Ectodermal cell (in vitro differentiated cells): ENCODE measurements around the gene ROBO4. TPM values are rescaled to one million over a fixed set of nuclear protein-coding genes. Genes with fewer than 3 reads are reported as not detected.
A peak's percentile ranks its signal among the peaks of the same experiment; 100 is the strongest.

Experiments
- H3K27ac ChIP-seq: 2 replicates; pipeline ENCODE4 v1.7.0; 2013; ENCODE audit warnings: mild to moderate bottlenecking, low read depth, low read length; ENCODE audit not compliant: insufficient read depth, poor library complexity, severe bottlenecking
- H3K27me3 ChIP-seq: 2 replicates; pipeline ENCODE4 v1.7.0; 2013; ENCODE audit warnings: mild to moderate bottlenecking, low read length; ENCODE audit not compliant: insufficient read depth, control insufficient read depth, poor library complexity, severe bottlenecking
- H3K36me3 ChIP-seq: one replicate; pipeline ENCODE4 v1.7.0; 2013; ENCODE audit warnings: low read length; ENCODE audit not compliant: control insufficient read depth, insufficient read depth
- H3K4me1 ChIP-seq: one replicate; pipeline ENCODE4 v1.7.0; 2013; ENCODE audit warnings: low read length; ENCODE audit not compliant: control insufficient read depth, insufficient read depth
- H3K4me3 ChIP-seq: 2 replicates; pipeline ENCODE4 v1.7.0; 2013; ENCODE audit warnings: low read depth, low read length, control low read depth; ENCODE audit not compliant: insufficient read depth
- H3K9me3 ChIP-seq: 2 replicates; pipeline ENCODE4 v1.7.0; 2013; ENCODE audit warnings: mild to moderate bottlenecking, low read length, moderate library complexity; ENCODE audit not compliant: control insufficient read depth
- WGBS, 2 experiments: methylation state at CpG; one replicate each; pipeline ENCODE4 v1.1.7; 2013; ENCODE audit warnings: missing lambda C conversion rate in 2 of 2; 5-methylcytosine and 5-hydroxymethylcytosine counted together
- polyA plus RNA-seq, 4 experiments: library from polyadenylated mRNA; stranded (reverse); fragments of 50-300 nt; gene quantifications; one replicate each; pipeline ENCODE4 v1.2.3, GENCODE V29; 2013

Gene ROBO4
- not detected for polyA plus RNA-seq (2013, experiment 1 of 4)
- 0.20 TPM for polyA plus RNA-seq (2013, experiment 2 of 4)
- polyA plus RNA-seq (2013, experiment 3 of 4): not detected
- polyA plus RNA-seq (2013, experiment 4 of 4): not detected

DNA sequence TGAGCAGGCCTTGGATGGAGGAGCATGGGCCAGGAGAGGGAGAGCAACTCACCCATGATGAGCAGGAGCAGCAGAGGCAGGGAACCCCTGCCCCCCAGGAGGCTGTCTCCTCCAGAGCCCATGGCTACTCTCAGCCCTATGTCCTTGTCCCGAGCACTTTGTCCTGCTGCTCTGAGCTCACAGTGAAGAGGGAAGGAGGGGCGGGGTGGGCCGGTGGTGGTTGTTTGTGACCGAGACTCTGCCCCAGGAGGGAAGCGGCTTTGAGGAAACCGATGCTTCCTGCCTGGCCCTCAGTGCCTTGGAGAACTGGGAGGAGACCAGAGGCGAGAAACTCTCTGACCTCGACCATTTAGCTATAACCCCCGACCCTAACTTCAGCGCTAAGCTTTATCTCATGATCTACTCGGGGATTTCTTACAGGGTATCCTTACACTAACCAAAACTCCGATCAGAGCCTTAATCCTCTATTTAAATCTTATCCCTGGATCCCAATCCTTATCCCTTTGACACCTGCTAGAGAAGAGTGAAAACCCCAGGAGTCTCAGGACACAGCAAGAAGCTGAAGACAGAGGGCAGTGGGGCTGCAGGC is at the start of gene ROBO4:
Gene ROBO4 (minus strand): TSS at position 192 of the 589 bp plus-strand sequence. CDS start 70 bp downstream, at position 122.
- Histone ChIP-seq H3K27me3 (no peaks in the 10 kb centered on the region), H3K4me3 (no peak within 1 kb of the TSS), H3K9me3 (no peaks in the 10 kb centered on the region), H3K4me1 (peaks cover 10% of the 10 kb centered on the region), H3K27ac (no peak within 1 kb of the TSS), H3K36me3 (no peaks in the 10 kb centered on the region)
- whole genome bisulfite sequencing, 2 experiments: 71 to 72% methylated on average over 12 of the region's 12 CpGs

DNA sequence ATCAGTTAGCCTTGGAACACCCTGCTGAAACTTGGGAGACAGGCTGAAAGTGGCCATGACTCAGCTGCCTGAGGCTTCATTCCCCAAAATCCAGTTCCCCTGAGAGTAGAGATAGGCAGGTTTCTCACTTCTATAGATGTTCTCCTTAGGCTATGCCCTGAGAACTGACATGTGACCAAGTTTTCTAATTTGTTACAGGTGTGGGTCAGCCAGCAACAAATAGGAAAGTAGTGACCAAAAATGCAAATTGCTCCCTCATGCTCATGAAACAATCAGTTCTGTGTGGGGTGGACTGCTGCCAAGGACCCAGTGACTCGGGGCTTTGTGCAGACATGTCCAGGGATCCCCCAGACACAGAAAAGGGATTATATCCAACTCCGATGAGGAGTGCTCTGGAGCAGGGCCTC is 49.1 kb upstream of the ROBO4 start:
- Histone ChIP-seq H3K4me1 (peaks cover 5% of the 10 kb centered on the region), H3K27me3 (peaks cover 7% of the 10 kb centered on the region), H3K4me3 (no peak overlapping the region), H3K27ac (no peak overlapping the region), H3K9me3 (no peaks in the 10 kb centered on the region), H3K36me3 (no peaks in the 10 kb centered on the region)
- 89 to 92% methylated on average over 2 of the region's 2 CpGs for WGBS, 2 experiments

DNA sequence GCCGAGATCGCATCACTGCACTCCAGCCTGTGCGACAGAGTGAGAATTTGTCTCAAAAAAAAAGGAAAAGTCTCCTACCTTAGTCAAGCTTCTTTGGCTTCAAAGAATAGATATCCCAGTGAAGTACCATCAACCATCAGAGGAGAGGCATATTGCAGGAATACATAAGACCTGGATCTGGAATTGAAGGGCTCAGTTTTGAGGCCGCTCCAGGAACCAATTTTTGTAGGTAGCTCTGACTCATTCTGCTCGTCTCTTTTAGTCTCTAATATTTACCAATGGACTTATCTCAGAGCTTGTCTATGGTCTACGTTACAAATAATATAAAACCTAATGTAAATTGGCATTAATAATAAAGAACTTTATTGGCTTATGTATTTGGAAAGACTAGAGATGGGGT is 48.2 kb upstream of the ROBO4 start:
- Histone ChIP-seq H3K36me3 (no peaks in the 10 kb centered on the region), H3K4me3 (no peak overlapping the region), H3K27ac (no peak overlapping the region), H3K4me1 (peaks cover 5% of the 10 kb centered on the region), H3K27me3 (peaks cover 3% of the 10 kb centered on the region), H3K9me3 (no peaks in the 10 kb centered on the region)
- WGBS, 2 experiments: 88 to 96% methylated on average over 4 to 5 of the region's 6 CpGs

DNA sequence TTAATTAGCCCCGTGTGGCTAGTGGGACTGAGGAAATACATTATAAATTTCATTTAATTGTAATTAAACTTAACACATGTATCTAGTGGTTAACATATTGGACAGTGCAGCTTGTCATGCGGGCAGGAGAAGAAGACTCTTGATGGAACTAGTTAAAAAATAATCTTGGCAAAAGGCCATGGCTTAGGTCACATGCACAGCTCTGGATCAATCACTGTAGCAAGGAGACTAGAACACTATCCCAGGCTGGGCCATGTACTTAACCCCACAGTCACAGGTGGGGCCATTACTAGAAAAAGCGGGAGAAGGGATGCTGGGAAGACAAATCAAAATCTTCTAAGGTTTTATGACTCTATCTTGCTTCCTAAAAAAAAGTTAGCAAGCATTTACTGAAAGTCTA is 46.9 kb upstream of the ROBO4 start:
- H3K27ac ChIP-seq: no peak overlapping the region
- peaks cover 5% of the 10 kb centered on the region for H3K4me1 ChIP-seq
- H3K36me3 ChIP-seq: no peaks in the 10 kb centered on the region
- no peaks in the 10 kb centered on the region for H3K9me3 ChIP-seq
- 94 to 100% methylated on average over 1 to 2 of the region's 3 CpGs for WGBS, 2 experiments
- no peak overlapping the region for H3K4me3 ChIP-seq
- H3K27me3 ChIP-seq: no peaks in the 10 kb centered on the region

GRCh38 chr11:124943741-124944140 is 46.1 kb upstream of the ROBO4 start:
- Histone ChIP-seq H3K4me1 (peaks cover 10% of the 10 kb centered on the region), H3K27me3 (no peaks in the 10 kb centered on the region), H3K4me3 (no peak overlapping the region), H3K36me3 (no peaks in the 10 kb centered on the region), H3K9me3 (no peaks in the 10 kb centered on the region), H3K27ac (no peak overlapping the region)
- WGBS, 2 experiments: 94 to 100% methylated on average over 1 of the region's 1 CpG

GRCh38 chr11:124943254-124943616 is 45.6 kb upstream of the ROBO4 start:
- Histone ChIP-seq H3K9me3 (no peaks in the 10 kb centered on the region), H3K36me3 (no peaks in the 10 kb centered on the region), H3K27me3 (no peaks in the 10 kb centered on the region), H3K27ac (no peak overlapping the region), H3K4me1 (peaks cover 10% of the 10 kb centered on the region), H3K4me3 (no peak overlapping the region)
- 76 to 87% methylated on average over 5 of the region's 5 CpGs for WGBS, 2 experiments

DNA sequence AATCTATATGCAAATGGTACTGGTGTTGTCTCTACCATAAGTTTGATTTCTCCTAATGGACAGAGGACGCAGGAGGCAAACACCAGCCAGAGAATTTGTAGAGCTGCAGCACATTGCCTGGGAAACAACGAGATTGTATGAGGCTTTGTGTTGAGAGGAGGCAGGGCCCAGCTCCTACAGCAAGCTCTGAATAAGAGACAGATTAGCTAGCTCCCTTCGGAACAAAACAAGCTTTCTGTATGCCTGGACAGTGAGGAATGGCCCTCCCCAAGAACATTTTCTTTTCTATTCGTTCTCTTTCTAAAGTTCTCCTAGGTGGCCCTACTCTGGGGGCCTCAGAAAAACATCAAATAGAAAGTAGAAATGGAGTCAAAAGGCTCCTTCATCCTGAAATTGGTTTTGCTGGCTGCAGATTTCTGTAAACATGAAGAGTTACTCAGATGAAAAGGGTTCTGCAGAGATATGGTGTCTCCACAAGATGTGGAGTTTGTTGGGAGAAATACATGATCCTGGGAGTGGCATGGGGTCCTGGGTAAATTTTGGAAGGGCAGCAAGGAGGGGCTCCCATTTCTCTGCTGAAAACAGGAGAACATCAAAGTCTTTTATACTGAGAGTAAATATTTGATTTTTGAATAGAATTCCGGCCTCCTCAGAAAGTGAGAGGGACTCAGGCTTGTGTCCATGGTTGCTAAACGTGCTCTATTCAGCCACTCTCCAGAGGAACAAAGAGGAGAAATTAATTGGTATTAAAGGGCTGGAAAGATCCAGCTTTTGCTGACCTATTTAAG is 45.0 kb upstream of the ROBO4 start:
- peak overlapping the region; percentile 27 for H3K27ac ChIP-seq
- WGBS, 2 experiments: 52 to 54% methylated on average over 6 of the region's 6 CpGs
- peaks cover 10% of the 10 kb centered on the region for H3K4me1 ChIP-seq
- no peaks in the 10 kb centered on the region for H3K36me3 ChIP-seq
- H3K27me3 ChIP-seq: no peaks in the 10 kb centered on the region
- H3K9me3 ChIP-seq: no peaks in the 10 kb centered on the region
- H3K4me3 ChIP-seq: no peak overlapping the region

- H3K36me3 ChIP-seq: no peaks in the 10 kb centered on the region
- H3K27ac ChIP-seq: no peak overlapping the region
- peaks cover 10% of the 10 kb centered on the region for H3K4me1 ChIP-seq
- no peak overlapping the region for H3K4me3 ChIP-seq
- H3K27me3 ChIP-seq: no peaks in the 10 kb centered on the region
- no CpG with 5 or more reads among the region's 1 CpG for WGBS, 2 experiments
- no peaks in the 10 kb centered on the region for H3K9me3 ChIP-seq
Measured at GRCh38 chr11:124941703-124942102, 44.0 kb upstream of the ROBO4 start.

- Histone ChIP-seq H3K36me3 (no peaks in the 10 kb centered on the region), H3K4me1 (peaks cover 17% of the 10 kb centered on the region), H3K4me3 (no peak overlapping the region), H3K27me3 (peaks cover 8% of the 10 kb centered on the region), H3K27ac (no peak overlapping the region), H3K9me3 (no peaks in the 10 kb centered on the region)
- WGBS, 2 experiments: 66 to 67% methylated on average over 6 of the region's 6 CpGs
Measured at GRCh38 chr11:124938970-124939369, 41.3 kb upstream of the ROBO4 start.

DNA sequence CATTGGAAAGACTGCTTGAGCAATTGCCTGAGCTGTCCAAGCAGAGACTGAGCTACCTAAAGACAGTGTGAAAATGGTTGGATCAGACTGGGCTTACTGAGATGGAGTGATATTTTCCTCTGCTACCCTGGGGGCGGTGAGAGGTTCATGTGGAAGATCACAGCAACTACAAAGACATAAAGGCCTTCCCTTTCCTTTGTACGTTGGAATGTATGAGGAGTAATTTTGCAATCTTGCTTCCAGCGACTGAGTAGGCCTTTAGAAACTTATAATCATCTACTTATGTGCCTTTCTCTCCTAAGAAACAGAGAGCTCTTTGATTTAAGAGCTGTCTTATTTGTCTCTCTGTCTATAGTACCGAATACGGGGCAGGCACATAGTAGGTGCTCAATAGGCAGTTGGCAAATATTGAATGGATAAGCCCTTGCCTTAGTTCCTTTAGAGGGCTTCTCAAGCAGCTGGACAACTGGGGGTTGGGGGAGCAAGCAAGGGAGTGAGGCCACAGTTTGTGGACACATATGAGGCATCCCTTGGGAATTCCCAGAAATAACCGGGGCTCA is 40.6 kb upstream of the ROBO4 start:
- H3K9me3 ChIP-seq: no peaks in the 10 kb centered on the region
- 95% methylated on average over 4 to 6 of the region's 6 CpGs for WGBS, 2 experiments
- H3K27me3 ChIP-seq: peaks cover 8% of the 10 kb centered on the region
- no peak overlapping the region for H3K27ac ChIP-seq
- no peaks in the 10 kb centered on the region for H3K36me3 ChIP-seq
- H3K4me3 ChIP-seq: no peak overlapping the region
- H3K4me1 ChIP-seq: peaks cover 17% of the 10 kb centered on the region
